Endothelial cell of umbilical vein (primary cell): Measurements from ENCODE around the gene PTTG1IP. TPM values are rescaled to one million over a fixed set of nuclear protein-coding genes. Genes with fewer than 3 reads are reported as not detected.

Experiments
- BruUV-seq: library from RNA; stranded (reverse); fragments of 400-500 nt; replicated peaks from 2 replicates; lab custom pipeline; 2021; lab: Mats Ljungman, UMichigan
- CTCF ChIA-PET: fragments of 300-600, 350-600 bp; sonication (Branson Sonifier 250); formaldehyde crosslinking; loops from one replicate; lab custom pipeline; 2021; ENCODE audit warnings: antibody characterized with exemption, inconsistent platforms; lab: Charles Lee
- POLR2A ChIA-PET: fragments of 300-600, 350-600 bp; sonication (Branson Sonifier 250); formaldehyde crosslinking; loops from one replicate; lab custom pipeline; 2021; ENCODE audit warnings: antibody characterized with exemption, inconsistent platforms; lab: Charles Lee
- DNase-seq: peaks from one replicate; pipeline ENCODE4 v3.0.0-alpha.2; 2011; ENCODE audit warnings: low read depth, low spot score
- FAIRE-seq: peaks from 2 replicates; lab custom pipeline; 2011; peaks lifted over from hg19 to GRCh38; lab: Jason Lieb, UNC
- H2AFZ ChIP-seq: 2 replicates; pipeline ENCODE4 v1.6.0; 2012; ENCODE audit warnings: low read depth, low read length, control low read depth, inconsistent platforms
- H3K27ac ChIP-seq: 2 replicates; pipeline ENCODE4 v1.5.1; 2011; ENCODE audit warnings: low read depth, mild to moderate bottlenecking, control low read depth, low read length, moderate library complexity; ENCODE audit not compliant: insufficient read depth
- H3K27me3 ChIP-seq, 2 experiments: 2 replicates each; pipeline versions ENCODE4 v1.6.0 to v1.6.1; 2011; ENCODE audit warnings: low read length in 2 of 2, mixed read lengths in 1 of 2; ENCODE audit not compliant: control insufficient read depth in 2 of 2, insufficient read depth in 2 of 2
- H3K36me3 ChIP-seq, 2 experiments: 2 replicates in 1 of 2; 3 replicates in 1 of 2; pipeline ENCODE4 v1.5.1; 2011; ENCODE audit warnings: low read length in 2 of 2, mild to moderate bottlenecking in 1 of 2, moderate library complexity in 1 of 2; ENCODE audit not compliant: control insufficient read depth in 2 of 2, insufficient read depth in 2 of 2; ENCODE audit errors: extremely low read depth in 1 of 2
- H3K4me1 ChIP-seq: 3 replicates; pipeline ENCODE4 v1.5.1; 2011; ENCODE audit warnings: mild to moderate bottlenecking, low read length; ENCODE audit not compliant: control insufficient read depth, insufficient read depth; ENCODE audit errors: extremely low read depth
- H3K4me2 ChIP-seq: 2 replicates; pipeline ENCODE4 v1.6.1; 2011; ENCODE audit warnings: low read length, control low read depth, mixed read lengths; ENCODE audit not compliant: insufficient read depth
- H3K4me3 ChIP-seq, 3 experiments: fragments of 200-600 bp in 1 of 3; sonication (generic), shearing (Covaris generic) in 1 of 3; replicated peaks in 1 of 3; 2 replicates each; pipeline ENCODE4 v1.5.1; 2011 to 2016; ENCODE audit warnings: control low read depth in 3 of 3, low read length in 3 of 3, mild to moderate bottlenecking in 2 of 3, inconsistent platforms in 1 of 3, low read depth in 1 of 3, moderate library complexity in 1 of 3; ENCODE audit not compliant: insufficient read depth in 1 of 3
- H3K79me2 ChIP-seq: 2 replicates; pipeline ENCODE4 v1.6.0; 2012; ENCODE audit warnings: low read length, inconsistent platforms; ENCODE audit not compliant: control insufficient read depth, insufficient read depth
- H3K9ac ChIP-seq: replicated peaks from 2 replicates; pipeline ENCODE3; 2011; ENCODE audit warnings: low read length, control low read depth; ENCODE audit not compliant: insufficient read depth; ENCODE audit errors: extremely low read depth
- H3K9me1 ChIP-seq: replicated peaks from 3 replicates; pipeline ENCODE4 v1.6.0; 2011; ENCODE audit warnings: mild to moderate bottlenecking, low read length; ENCODE audit not compliant: control insufficient read depth, insufficient read depth; ENCODE audit errors: extremely low read depth
- H3K9me3 ChIP-seq: replicated peaks from 2 replicates; pipeline ENCODE4 v1.5.1; 2012; ENCODE audit warnings: low read length, inconsistent platforms; ENCODE audit not compliant: control insufficient read depth, insufficient read depth
- H4K20me1 ChIP-seq: replicated peaks from 2 replicates; pipeline ENCODE3; 2011; ENCODE audit warnings: mild to moderate bottlenecking, low read length; ENCODE audit not compliant: control insufficient read depth, insufficient read depth; ENCODE audit errors: extremely low read depth
- EZH2 ChIP-seq: IDR thresholded peaks from 2 replicates; pipeline ENCODE4 v1.6.1; 2012; ENCODE audit warnings: borderline replicate concordance, low read depth, mild to moderate bottlenecking, moderate library complexity, low read length, inconsistent platforms; ENCODE audit not compliant: severe bottlenecking
- FOS ChIP-seq: IDR thresholded peaks from 2 replicates; pipeline ENCODE4 v1.6.1; 2011; ENCODE audit warnings: mild to moderate bottlenecking, low read length, moderate library complexity, borderline replicate concordance; ENCODE audit not compliant: insufficient read depth
- GATA2 ChIP-seq: IDR thresholded peaks from 2 replicates; pipeline ENCODE4 v1.7.0; 2011; ENCODE audit warnings: low read depth, mild to moderate bottlenecking, moderate library complexity, mixed read lengths, low read length; ENCODE audit not compliant: insufficient read length, insufficient read depth
- JUN ChIP-seq: IDR thresholded peaks from 2 replicates; pipeline ENCODE4 v1.6.1; 2011; ENCODE audit warnings: borderline replicate concordance, low read depth; ENCODE audit not compliant: insufficient read length, insufficient read depth
- MAX ChIP-seq: IDR thresholded peaks from 2 replicates; pipeline ENCODE4 v1.6.1; 2011; ENCODE audit not compliant: insufficient read depth, insufficient read length
- MYC ChIP-seq: IDR thresholded peaks from one replicate; pipeline ENCODE4 v1.6.1; 2011; ENCODE audit warnings: mild to moderate bottlenecking, low read depth, low read length
- POLR2A ChIP-seq: IDR thresholded peaks from 2 replicates; pipeline ENCODE4 v1.6.1; 2012; ENCODE audit warnings: low read depth, mild to moderate bottlenecking, control low read depth, low read length
- POLR2AphosphoS5 ChIP-seq: IDR thresholded peaks from 2 replicates; pipeline ENCODE4 v1.6.1; 2012; ENCODE audit warnings: low read depth, mild to moderate bottlenecking, control low read depth, low read length, moderate library complexity; ENCODE audit not compliant: insufficient read depth
- dilution Hi-C: fragments of 300-500 bp; cut with MboI; formaldehyde crosslinking; loops from one replicate; pipeline ENCODE4 v1.15.0; 2019; ENCODE audit warnings: low sequenced_read_pairs; ENCODE audit not compliant: extremely low pct_ligation_motif_present
- intact Hi-C: fragments of 100-400 bp; cut with micrococcal nuclease; formaldehyde crosslinking; loops from one replicate; pipeline ENCODE4 v1.10.0; 2022
- polyA plus RNA-seq, 4 experiments: library from polyadenylated mRNA; depleted of rRNA in 3 of 4; stranded (reverse) in 3 of 4; unstranded in 1 of 4; fragments of >200 nt; gene quantifications; 2 replicates each; pipeline versions ENCODE4 v1.2.1 to v1.2.3, GENCODE V29; 2011 to 2012; ENCODE audit warnings: missing spikeins in 1 of 4
- total RNA-seq: library from RNA; stranded (reverse); gene quantifications from 2 replicates; pipeline ENCODE4 v1.2.3, GENCODE V29; 2021
- TF ChIP-seq, protein P1 (sequence below), 2 donors: IDR thresholded peaks; 1 replicate in 1 of 2; 2 replicates in 1 of 2; pipeline ENCODE4 v1.5.1; 2011; ENCODE audit warnings: low read length in 2 of 2, mild to moderate bottlenecking in 2 of 2, moderate library complexity in 2 of 2, control low read depth in 1 of 2, inconsistent platforms in 1 of 2, low read depth in 1 of 2; ENCODE audit not compliant: insufficient read depth in 1 of 2; ENCODE audit errors: extremely low read depth in 1 of 2

Gene PTTG1IP
- total and polyA plus RNA-seq, 2 donors (not counting 3 experiments of a cell fraction or from before 2014, with no cell fraction given), result 342 to 415 TPM

DNA sequence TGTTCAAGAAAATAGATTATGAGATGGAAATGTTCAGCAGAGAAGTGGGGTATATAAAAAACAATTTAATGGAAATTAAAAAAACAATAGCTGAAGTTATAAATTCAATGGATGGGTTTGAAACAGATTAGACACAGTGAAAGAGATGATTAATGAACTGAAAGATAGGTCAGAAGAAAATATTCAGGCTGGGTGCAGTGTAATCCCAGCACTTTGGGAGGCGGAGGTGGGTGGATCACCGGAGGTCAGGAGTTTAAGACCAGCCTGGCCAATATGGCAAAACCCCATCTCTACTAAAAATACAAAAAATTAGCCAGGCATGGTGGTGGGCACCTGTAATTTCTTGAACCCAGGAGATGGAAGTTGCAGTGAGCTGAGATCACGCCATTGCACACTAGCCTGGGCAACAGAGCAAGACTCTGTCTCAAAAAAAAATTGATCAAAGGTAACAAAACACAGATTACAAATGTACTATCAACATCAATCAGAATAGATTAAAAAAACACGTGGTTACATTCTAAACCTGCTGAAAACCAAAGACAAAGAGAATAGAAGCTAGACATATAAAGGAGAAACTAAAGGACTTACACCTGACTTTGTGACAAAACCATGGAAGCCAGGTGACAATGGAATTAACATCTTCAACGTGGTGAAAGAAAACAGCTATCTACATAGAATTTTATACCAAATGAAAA is 50.9 kb downstream of the PTTG1IP start:
- Histone ChIP-seq H3K4me1 (peaks cover 4% of the 10 kb centered on the region), H3K4me2 (no peak overlapping the region), H3K27me3 (peaks cover 0 to 4% of the 10 kb centered on the region in 2 experiments), H3K9ac (no peak overlapping the region), H3K9me3 (peaks cover 2% of the 10 kb centered on the region), H2AFZ (no peak overlapping the region), H3K79me2 (no peaks in the 10 kb centered on the region), H3K9me1 (no peaks in the 10 kb centered on the region), H3K4me3 (no peak overlapping the region), H3K36me3 (no peaks in the 10 kb centered on the region), H3K27ac (no peak overlapping the region), H4K20me1 (no peaks in the 10 kb centered on the region)
- POLR2A ChIA-PET, result no interaction called here
- FAIRE-seq (no peak), DNase-seq (no peak)
- dilution Hi-C loops (no loop called here), intact Hi-C loops (no loop called here)
- no TSS peak for BruUV-seq
- TF ChIP-seq MAX (no peak), JUN (no peak), GATA2 (no peak), POLR2AphosphoS5 (no peak), POLR2A (no peak), EZH2 (no peak), MYC (no peak), FOS (no peak)
- TF ChIP-seq, protein P1, sequence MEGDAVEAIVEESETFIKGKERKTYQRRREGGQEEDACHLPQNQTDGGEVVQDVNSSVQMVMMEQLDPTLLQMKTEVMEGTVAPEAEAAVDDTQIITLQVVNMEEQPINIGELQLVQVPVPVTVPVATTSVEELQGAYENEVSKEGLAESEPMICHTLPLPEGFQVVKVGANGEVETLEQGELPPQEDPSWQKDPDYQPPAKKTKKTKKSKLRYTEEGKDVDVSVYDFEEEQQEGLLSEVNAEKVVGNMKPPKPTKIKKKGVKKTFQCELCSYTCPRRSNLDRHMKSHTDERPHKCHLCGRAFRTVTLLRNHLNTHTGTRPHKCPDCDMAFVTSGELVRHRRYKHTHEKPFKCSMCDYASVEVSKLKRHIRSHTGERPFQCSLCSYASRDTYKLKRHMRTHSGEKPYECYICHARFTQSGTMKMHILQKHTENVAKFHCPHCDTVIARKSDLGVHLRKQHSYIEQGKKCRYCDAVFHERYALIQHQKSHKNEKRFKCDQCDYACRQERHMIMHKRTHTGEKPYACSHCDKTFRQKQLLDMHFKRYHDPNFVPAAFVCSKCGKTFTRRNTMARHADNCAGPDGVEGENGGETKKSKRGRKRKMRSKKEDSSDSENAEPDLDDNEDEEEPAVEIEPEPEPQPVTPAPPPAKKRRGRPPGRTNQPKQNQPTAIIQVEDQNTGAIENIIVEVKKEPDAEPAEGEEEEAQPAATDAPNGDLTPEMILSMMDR (IDR thresholded peaks at IDR 0.05; ENCODE audit: extremely low read depth in 1 of 2, insufficient read depth in 1 of 2, low read depth in 1 of 2, low read length in 2 of 2), result no peak
- CTCF ChIA-PET, result no interaction called here
